GM18858 (cell line): ENCODE measurements around the gene GNE.
"Not testable (repeated sequence)": the region's sequence is repeated elsewhere in the genome, so short reads cannot be mapped to it uniquely, and the experiment has no call there.

Experiments used
- ATAC-seq: cut with Tn5 transposase; IDR thresholded peaks from one replicate; pipeline ENCODE4 v1.9.1; 2021; ENCODE audit not compliant: unreplicated experiment

GNE gene, protein sequence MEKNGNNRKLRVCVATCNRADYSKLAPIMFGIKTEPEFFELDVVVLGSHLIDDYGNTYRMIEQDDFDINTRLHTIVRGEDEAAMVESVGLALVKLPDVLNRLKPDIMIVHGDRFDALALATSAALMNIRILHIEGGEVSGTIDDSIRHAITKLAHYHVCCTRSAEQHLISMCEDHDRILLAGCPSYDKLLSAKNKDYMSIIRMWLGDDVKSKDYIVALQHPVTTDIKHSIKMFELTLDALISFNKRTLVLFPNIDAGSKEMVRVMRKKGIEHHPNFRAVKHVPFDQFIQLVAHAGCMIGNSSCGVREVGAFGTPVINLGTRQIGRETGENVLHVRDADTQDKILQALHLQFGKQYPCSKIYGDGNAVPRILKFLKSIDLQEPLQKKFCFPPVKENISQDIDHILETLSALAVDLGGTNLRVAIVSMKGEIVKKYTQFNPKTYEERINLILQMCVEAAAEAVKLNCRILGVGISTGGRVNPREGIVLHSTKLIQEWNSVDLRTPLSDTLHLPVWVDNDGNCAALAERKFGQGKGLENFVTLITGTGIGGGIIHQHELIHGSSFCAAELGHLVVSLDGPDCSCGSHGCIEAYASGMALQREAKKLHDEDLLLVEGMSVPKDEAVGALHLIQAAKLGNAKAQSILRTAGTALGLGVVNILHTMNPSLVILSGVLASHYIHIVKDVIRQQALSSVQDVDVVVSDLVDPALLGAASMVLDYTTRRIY

DNA sequence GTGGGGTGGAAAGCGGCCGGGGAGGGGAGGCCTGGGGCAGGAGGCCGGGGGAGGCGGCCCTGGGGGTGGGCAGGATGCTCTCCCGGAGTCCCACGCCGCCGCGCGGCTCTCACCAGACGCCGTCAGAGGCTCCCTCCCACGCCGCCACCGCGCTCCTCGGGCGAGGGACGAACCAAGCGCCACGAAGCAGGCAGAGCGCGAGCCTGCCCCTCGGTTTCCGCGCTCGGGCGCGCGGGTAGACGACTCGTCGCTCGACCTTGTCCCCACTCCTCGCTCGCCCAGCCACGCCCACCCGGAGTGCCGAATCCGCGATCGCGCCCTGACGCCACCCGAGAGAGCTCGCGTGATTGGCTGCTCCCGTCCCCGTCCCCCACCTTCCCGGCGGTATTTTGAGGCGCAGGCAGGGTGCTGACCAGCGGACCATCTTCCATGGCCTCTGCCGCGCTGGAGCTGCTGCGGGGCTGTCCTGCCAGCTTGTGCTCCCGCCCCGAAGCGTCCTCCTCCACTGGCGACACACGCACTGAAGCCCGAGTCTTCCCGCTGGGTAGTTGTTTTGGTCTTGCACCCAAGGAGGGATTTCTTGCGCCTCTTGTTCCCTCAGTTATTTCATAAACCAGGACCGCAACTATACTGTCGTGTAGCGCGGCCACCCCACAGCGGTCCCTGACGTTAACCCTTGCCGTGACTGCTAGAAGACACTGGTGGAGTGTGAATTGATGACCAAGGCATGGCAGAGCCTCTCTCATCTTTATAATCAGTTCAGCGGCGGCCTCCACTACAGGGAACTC, at the start of gene GNE:
Gene GNE, minus strand, starts transcription at position 241 of the 788 bp plus-strand sequence. CDS start 9,093 bp downstream, outside the sequence.
- peak; percentile 77 for ATAC-seq

- ATAC-seq = no peak
These were observed 48.4 kb upstream of the GNE start for GRCh38 chr9:36306471-36307306.

- not testable (repeated sequence) for ATAC-seq
These were observed 46.1 kb upstream of the GNE start for GRCh38 chr9:36304366-36304765.

- no peak for ATAC-seq
These were observed 43.0 kb upstream of the GNE start for GRCh38 chr9:36301227-36301626.

DNA sequence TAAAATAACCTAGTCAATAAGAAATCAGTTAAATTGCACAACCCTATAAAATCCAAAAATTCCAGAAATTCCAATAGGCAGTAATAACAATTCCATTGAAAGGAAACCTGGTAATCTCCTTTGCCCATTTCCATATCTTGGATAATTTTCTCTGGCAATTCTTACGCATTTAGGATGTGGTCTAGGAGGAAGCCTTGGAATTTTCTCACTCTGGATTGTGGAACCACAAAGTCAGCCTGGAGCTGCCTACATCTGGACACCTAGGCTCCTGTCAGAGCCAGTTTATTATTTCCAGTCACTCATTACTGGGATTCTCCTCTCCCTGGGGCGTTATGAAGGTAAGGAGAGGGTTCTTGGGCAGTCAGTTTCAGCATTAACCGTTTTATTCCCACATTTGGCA, 40.3 kb upstream of the GNE start:
- ATAC-seq = no peak

GRCh38 chr9:36297798-36298197, 39.5 kb upstream of the GNE start:
- no peak for ATAC-seq

- ATAC-seq = not testable (repeated sequence)
These were observed 36.7 kb upstream of the GNE start for GRCh38 chr9:36294996-36295395.

GRCh38 chr9:36293918-36294317, 35.7 kb upstream of the GNE start:
- no peak for ATAC-seq

- no peak for ATAC-seq
These were observed 34.9 kb upstream of the GNE start for GRCh38 chr9:36293171-36293570.

DNA sequence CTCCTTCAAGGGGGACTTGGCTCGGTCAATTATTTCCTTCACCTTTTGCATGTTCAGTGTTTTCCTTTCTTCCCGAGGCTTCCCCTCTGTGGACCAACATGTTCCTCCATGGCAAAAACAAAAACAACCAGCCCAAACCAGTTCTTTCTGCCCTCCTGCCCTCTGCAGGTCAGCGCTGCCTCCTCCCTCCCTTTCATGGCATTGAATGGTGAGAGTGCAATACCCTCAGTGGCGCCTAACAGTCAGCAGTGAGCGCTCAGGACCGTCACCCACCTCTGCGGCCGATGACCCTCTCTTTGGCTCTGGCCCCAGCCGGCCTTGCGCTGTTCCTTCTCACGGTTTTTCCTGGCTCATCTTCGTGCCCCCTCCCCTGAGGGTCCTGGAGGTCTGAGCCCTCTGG, 34.4 kb upstream of the GNE start:
- no peak for ATAC-seq

- no peak for ATAC-seq
These were observed 32.7 kb upstream of the GNE start for GRCh38 chr9:36290996-36291395.

DNA sequence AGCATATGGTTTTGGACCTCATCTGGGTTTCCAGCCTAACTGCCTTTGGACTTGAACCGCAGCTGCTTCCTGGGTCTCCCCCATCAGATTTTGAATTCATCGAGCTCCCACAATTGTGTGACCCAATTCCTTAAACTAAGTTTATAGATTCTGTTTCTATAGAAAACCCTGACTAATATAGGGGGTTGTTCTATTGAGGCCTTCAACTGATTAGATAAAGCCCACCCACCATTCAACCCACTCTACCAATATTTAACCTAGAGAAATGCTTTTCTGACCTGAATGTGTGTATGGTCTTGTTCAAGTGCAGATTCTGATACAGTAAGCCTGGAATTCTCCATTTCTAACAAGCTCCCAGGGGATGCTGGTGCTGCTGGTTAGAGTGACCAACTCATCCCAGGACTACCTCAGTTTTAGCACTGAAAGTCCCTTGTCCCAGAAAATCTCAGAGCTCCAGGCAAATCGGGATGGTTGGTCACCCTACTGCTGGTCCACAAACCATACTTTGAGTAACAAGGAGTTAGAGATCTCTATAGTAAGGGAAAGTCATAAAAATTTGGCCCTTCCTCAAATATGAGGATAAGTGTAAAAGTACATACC, 31.7 kb upstream of the GNE start:
- no peak for ATAC-seq

- ATAC-seq = no peak
These were observed 29.8 kb upstream of the GNE start for GRCh38 chr9:36288070-36288469.

DNA sequence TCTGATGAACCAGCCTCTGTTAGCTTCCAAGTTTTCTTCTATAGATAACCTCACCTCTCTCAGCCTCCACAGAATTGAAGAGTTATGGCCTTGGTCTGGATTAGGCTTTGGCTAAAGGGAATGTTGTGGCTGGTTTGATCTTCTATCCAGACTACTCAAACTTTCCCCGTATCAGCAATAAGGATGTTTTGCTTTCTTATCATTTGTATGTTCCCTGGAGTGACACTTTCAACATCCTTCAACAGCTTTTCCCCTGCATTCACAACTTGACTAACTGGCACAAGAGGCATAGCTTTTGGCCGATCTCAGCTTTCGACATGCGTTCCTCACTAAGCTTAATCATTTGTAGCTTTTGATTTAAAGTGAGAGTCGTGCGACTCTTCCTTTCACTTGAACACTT, 28.1 kb upstream of the GNE start:
- ATAC-seq = no peak

GRCh38 chr9:36284226-36284625, 26.0 kb upstream of the GNE start:
- no peak for ATAC-seq

- no peak for ATAC-seq
These were observed 24.0 kb upstream of the GNE start for GRCh38 chr9:36282275-36282674.

DNA sequence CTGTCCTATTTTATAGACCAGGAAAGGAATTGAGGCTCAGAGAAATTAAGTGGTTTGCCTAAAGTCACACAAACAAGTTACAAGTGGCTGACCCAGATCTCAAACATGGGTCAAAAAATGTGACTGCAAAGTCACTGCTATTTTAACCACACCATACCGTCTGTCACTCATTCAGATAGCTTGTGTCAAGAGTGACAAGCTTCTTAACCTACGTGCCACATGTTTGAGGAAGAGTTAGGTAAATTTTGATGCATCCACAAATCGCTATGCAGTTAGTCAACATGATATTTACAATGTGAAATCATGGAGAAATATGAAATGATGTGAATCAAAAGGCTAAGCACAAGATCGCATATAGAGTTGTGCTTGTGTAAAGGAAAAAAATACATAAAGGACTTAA, 22.7 kb upstream of the GNE start:
- ATAC-seq = no peak

DNA sequence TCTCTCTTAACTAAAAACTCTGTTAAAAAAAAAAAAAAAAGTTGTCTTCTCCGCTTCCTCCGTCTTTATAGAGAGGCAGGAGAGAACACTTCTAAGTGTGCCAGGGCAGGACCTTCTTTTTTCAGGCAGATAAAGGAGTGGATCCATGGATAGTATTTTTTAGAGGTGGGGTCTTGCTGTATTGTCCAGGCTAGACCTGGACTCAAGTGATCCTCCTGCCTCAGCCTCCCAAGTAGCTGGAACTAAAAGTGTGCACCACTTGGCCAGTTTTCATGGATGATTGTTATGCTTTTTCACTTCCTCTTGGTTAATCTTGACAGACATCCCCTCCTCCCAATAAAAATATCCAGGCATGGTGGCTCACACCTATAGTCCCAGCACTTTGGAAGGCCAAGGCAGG, 20.0 kb upstream of the GNE start:
- no peak for ATAC-seq

DNA sequence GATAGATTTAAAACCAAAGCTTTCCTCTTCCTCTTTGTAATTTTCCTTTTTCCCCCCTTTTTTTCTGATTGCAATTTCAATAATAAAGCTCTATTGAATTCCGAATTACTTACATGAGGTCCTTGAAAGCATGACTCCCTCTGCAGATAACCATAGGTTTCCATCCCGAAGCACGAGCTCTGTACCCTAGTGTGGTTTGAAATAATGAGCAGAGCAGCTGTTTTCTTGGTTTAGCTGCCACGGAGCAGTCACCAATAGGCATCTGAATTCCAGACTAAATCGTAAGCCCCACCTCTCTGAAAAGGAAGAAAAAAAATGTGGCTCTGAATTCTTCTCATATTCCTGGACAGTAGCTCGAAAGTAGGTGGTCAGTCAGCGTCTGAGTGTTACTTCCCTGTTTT, 18.5 kb upstream of the GNE start:
- ATAC-seq = no peak

GRCh38 chr9:36276254-36276653, 18.0 kb upstream of the GNE start:
- ATAC-seq = no peak
